22Rv1 (cell line): ENCODE data around the gene EML4.

Experiments
- CTCF ChIP-seq: fragments of 450-650 bp; IDR thresholded peaks from 2 replicates; pipeline ENCODE4 v1.5.1; 2017; ENCODE audit warnings: mild to moderate bottlenecking
- ZFX ChIP-seq: fragments of 450-650 bp; IDR thresholded peaks from 2 replicates; pipeline ENCODE4 v1.6.1; 2017; ENCODE audit warnings: antibody characterized with exemption, borderline replicate concordance

GRCh38 chr2:42136782-42137124 is 32.4 kb upstream of the EML4 start:
- TF ChIP-seq CTCF (no peak), ZFX (no peak)
